ENCODE results near the gene PIPOX.

Gene PIPOX

DNA sequence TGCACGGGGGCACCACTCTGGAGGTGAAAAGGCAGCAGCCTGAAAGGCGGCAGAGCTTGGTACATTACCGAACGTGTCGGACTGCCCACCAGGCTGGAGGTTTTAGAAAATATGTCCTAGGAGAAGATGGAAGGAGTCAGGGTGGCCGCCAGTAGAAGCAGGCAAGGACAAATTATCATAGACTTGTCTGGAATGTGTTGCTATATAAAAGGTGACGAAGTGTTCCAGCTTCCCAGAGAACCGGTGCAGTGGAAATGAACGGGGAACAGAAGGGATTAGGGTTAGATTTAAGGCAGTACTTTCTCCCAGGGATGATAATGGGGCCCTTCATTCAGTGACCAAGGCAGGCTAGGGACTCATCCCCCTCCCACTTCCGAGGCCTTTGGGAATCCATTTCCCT lies 27.4 kb downstream of the PIPOX start:
- no peak overlapping the region for H3K27ac ChIP-seq
- TF ChIP-seq, protein P1, sequence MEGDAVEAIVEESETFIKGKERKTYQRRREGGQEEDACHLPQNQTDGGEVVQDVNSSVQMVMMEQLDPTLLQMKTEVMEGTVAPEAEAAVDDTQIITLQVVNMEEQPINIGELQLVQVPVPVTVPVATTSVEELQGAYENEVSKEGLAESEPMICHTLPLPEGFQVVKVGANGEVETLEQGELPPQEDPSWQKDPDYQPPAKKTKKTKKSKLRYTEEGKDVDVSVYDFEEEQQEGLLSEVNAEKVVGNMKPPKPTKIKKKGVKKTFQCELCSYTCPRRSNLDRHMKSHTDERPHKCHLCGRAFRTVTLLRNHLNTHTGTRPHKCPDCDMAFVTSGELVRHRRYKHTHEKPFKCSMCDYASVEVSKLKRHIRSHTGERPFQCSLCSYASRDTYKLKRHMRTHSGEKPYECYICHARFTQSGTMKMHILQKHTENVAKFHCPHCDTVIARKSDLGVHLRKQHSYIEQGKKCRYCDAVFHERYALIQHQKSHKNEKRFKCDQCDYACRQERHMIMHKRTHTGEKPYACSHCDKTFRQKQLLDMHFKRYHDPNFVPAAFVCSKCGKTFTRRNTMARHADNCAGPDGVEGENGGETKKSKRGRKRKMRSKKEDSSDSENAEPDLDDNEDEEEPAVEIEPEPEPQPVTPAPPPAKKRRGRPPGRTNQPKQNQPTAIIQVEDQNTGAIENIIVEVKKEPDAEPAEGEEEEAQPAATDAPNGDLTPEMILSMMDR (conservative IDR thresholded peaks at IDR 0.05) = no peak

DNA sequence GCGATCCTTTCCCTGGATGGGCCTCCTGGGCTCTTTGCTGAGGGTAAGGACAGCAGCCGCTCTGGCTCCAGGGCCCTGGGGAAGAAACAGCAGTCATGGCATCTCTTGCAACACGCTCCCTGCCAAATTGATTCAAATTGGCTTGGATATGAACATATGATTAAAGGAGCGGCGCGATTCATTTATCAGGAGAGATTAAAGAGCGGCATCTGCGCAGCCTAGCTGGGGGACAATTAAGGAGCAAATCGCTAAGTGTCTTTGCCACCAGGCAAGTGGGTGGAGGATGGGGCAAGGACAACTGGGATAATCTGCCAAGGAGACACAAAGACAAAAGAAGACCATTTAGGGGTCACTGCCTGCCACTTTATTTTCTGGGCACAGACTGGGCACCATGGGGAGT lies 27.8 kb downstream of the PIPOX start:
- TF ChIP-seq, protein P1 (conservative IDR thresholded peaks at IDR 0.05) = no peak
- H3K27ac ChIP-seq = no peak overlapping the region

DNA sequence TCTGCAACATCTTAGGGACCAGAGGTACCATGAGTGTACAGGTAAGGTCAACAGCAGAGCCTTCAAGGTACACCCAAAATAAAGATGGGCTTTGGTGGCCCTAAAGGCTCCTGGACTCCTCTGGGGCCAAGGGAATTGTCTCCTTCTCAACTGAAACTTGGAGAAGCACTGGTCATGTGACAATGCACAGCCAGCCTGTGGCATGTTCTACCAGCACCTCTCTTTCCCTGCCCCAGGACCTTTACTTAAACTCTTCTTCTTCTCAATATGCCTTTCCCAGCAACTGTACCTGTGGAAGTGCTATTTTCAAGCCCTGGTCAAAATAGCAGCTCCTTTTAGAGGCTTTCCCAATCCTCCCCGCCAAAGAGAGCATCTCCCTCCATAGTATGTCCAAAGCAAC lies 28.4 kb downstream of the PIPOX start:
- TF ChIP-seq, protein P1 (conservative IDR thresholded peaks at IDR 0.05) = no peak
- no peak overlapping the region for H3K27ac ChIP-seq

DNA sequence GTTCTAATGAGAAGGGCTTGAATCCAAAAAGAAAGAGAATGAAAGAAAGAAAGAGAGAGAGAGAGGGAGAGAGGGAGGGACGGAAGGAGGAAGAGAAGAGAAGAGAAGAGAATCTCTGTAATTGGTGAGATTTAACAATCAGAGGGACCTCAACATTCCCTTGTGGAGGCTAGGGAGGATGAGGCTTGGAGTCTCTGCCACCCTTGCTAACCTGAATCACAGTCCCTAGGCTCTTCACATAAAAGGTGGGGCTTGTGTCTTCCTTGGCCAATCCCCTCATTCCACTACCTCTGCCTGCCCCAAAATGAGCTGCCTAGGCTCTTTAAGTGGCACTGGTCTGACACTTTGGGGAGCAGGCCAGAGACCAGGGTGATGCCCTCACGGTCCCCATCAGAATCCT lies 30.1 kb downstream of the PIPOX start:
- TF ChIP-seq, protein P1 (conservative IDR thresholded peaks at IDR 0.05) = no peak
- no peak overlapping the region for H3K27ac ChIP-seq

DNA sequence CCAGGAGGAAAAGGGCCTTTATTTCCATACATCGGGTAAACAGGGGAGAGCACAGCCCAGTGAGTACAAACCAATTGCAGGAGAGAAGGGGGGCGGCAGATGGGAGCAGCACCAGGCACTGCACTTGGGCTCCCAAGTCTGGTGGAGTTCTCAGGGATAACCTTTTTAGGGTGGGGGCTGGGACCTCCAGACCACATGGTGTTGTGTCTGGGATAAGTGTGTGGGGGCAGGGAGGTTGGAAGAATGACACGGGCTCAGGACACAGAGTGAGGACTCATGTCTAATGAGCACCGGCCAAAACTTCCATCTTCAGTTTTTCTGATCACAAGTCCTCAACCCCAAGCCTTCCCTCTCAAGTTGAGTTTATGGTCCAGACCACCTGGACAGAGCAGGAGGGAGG lies 30.6 kb downstream of the PIPOX start:
- no peak overlapping the region for H3K27ac ChIP-seq
- TF ChIP-seq, protein P1 (conservative IDR thresholded peaks at IDR 0.05) = no peak

DNA sequence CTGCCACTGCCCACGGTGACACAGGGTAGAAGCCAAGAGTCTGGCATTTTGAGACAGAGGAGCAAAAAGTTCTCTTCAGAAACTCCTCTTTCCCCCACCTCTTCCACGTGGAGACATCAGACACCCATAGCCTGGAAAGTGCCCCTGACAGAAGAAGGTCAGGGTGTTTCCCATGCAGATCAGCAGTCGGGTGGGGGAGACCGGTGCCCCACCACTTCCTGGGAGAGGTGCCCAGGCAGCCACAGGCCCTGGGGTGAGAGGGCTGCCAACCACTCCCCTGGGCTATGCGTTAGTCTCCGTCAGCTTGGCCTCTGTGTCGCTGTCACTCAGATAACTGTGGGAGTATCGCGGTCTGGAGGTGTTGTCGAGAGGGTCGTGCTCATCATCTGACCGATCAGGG lies 31.5 kb downstream of the PIPOX start:
- TF ChIP-seq, protein P1 (conservative IDR thresholded peaks at IDR 0.05) = no peak
- no peak overlapping the region for H3K27ac ChIP-seq

DNA sequence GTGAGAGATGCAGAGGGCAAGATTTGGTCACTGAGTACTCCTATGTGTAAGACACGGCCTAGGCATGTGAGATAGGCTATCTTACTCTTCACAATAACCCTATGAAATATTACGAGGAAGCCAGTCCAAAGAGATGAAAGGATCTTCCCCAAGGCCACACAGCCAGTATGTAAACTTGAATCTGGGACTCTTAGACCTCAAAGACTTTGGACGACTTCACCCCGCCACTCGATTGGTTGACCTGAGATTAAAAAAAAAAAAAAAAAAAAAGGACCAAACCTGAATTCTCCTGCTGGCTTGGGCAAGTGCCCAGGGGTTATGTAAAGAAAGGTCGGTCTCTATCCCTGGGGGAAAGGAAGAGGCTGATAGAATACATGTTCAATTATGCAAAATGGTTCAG lies 33.1 kb downstream of the PIPOX start:
- TF ChIP-seq, protein P1 (conservative IDR thresholded peaks at IDR 0.05) = no peak
- no peak overlapping the region for H3K27ac ChIP-seq

DNA sequence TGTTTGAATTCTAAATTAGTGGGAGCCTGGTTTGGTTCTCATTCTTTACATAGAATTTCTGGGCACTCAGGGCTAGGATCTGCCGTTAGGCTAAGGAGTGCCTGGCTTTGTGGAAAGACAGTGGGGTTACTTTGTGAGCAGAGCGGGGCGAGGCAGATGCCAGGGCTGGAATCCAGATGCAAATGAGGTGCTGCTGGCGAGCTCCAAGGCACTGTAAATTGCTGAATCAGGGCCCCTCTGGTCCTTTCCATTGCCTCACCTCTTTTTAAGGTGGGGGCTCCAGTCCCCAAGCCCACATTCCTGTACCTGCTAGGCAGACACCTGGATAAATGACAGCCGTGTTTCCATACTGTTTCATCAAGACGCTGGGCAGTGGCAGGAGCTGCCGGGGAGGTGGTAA lies 33.8 kb downstream of the PIPOX start:
- no peak overlapping the region for H3K27ac ChIP-seq
- TF ChIP-seq, protein P1 (conservative IDR thresholded peaks at IDR 0.05) = no peak
